ENCODE measurements around the gene OR5AK2.

- TF ChIP-seq EZH2 (IDR thresholded peaks at IDR 0.05; ENCODE audit: low read depth, low read length, severe bottlenecking) = no peak
- no peak for TF ChIP-seq CTCF (IDR thresholded peaks at IDR 0.05; ENCODE audit: control extremely low read depth in 1 of 3, insufficient read depth in 1 of 3, low read depth in 1 of 3, low read length in 3 of 3)
- no peak for TF ChIP-seq CHD1 (IDR thresholded peaks at IDR 0.05; ENCODE audit: low read depth, low read length)
- no peak for TF ChIP-seq YY1 (IDR thresholded peaks at IDR 0.05; ENCODE audit: low read depth, low read length)
- no peak for TF ChIP-seq SP2 (IDR thresholded peaks at IDR 0.05; ENCODE audit: low read length)
- TF ChIP-seq HDAC2 (IDR thresholded peaks at IDR 0.05; ENCODE audit: borderline replicate concordance in 1 of 2, low read depth in 2 of 2, low read length in 2 of 2) = no peak
- TF ChIP-seq RNF2 (IDR thresholded peaks at IDR 0.05; ENCODE audit: borderline replicate concordance, low read depth, low read length, missing control alignments, poor library complexity, severe bottlenecking) = no peak
- no peak for TF ChIP-seq RAD21 (IDR thresholded peaks at IDR 0.05 in 1 of 2, conservative IDR thresholded peaks at IDR 0.05 in 1 of 2; ENCODE audit: low read depth in 2 of 2, low read length in 2 of 2)
- no peak for TF ChIP-seq POLR2AphosphoS5 (IDR thresholded peaks at IDR 0.05; ENCODE audit: low read depth, low read length)
Measured at GRCh38 chr11:56968524-56968923, 20.2 kb upstream of the OR5AK2 start.
